B cell (primary cell): Measurements from ENCODE around the gene DPYD. TPM values are rescaled to one million over a fixed set of nuclear protein-coding genes. Genes with fewer than 3 reads are reported as not detected.

Experiments used
- ATAC-seq: fragments of 200-7000 bp; cut with Tn5 transposase; one replicate; pipeline ENCODE4 v1.10.0; 2021; ENCODE audit warnings: low read depth, mild to moderate bottlenecking, moderate number of reproducible peaks, moderate library complexity
- CTCF ChIA-PET: fragments of 350-600 bp; sonication (Branson Sonifier 250); formaldehyde crosslinking; loops from one replicate; lab custom pipeline; 2021; ENCODE audit warnings: antibody characterized with exemption, inconsistent platforms; lab: Charles Lee
- POLR2A ChIA-PET: fragments of 350-600 bp; sonication (Branson Sonifier 250); formaldehyde crosslinking; loops from one replicate; lab custom pipeline; 2021; ENCODE audit warnings: antibody characterized with exemption; lab: Charles Lee
- DNase-seq: peaks from one replicate; pipeline ENCODE4 v3.0.0; 2013
- H2AFZ ChIP-seq: 2 replicates; pipeline ENCODE4 v1.6.1; 2012; ENCODE audit warnings: mild to moderate bottlenecking, low read depth, low read length; ENCODE audit not compliant: insufficient read depth, poor library complexity, severe bottlenecking
- H3K27ac ChIP-seq, 2 donors: 1 replicate in 1 of 2; 2 replicates in 1 of 2; pipeline ENCODE4 v1.5.1; 2012 to 2013; ENCODE audit warnings: low read length in 2 of 2, mild to moderate bottlenecking in 2 of 2, moderate library complexity in 1 of 2
- H3K27me3 ChIP-seq, 4 experiments: fragments of 200-600 bp in 1 of 4; sonication (generic) in 1 of 4; replicated peaks in 1 of 4; 1 replicate in 2 of 4; 2 replicates in 2 of 4; pipeline versions ENCODE4 v1.6.1 to v1.7.0; 2013 to 2016; ENCODE audit warnings: low read length in 3 of 4, mild to moderate bottlenecking in 2 of 4, mixed read lengths in 1 of 4, moderate library complexity in 1 of 4; ENCODE audit not compliant: insufficient read depth in 4 of 4, control insufficient read depth in 3 of 4; ENCODE audit errors: control extremely low read depth in 1 of 4
- H3K36me3 ChIP-seq, 2 experiments: replicated peaks in 1 of 2; 1 replicate in 1 of 2; 2 replicates in 1 of 2; pipeline versions ENCODE4 v1.6.1 to v1.7.1; 2013; ENCODE audit warnings: low read length in 1 of 2; ENCODE audit not compliant: insufficient read depth in 2 of 2, control insufficient read depth in 1 of 2; ENCODE audit errors: control extremely low read depth in 1 of 2, extremely low read depth in 1 of 2
- H3K4me1 ChIP-seq, 2 donors: fragments of 200-600 bp in 1 of 2; sonication (generic) in 1 of 2; 1 replicate in 1 of 2; 2 replicates in 1 of 2; pipeline versions ENCODE4 v1.5.1 to v1.6.1; 2013 to 2017; ENCODE audit warnings: low read length in 2 of 2; ENCODE audit not compliant: control insufficient read depth in 2 of 2, insufficient read depth in 2 of 2
- H3K4me2 ChIP-seq: replicated peaks from 2 replicates; pipeline ENCODE3; 2012; ENCODE audit warnings: mild to moderate bottlenecking, low read depth, low read length; ENCODE audit not compliant: poor library complexity, severe bottlenecking
- H3K4me3 ChIP-seq, 5 experiments: fragments of 200-600 bp in 1 of 5; sonication (generic) in 1 of 5; 1 replicate in 3 of 5; 2 replicates in 2 of 5; pipeline versions ENCODE4 v1.5.1 to v1.7.0; 2011 to 2016; ENCODE audit warnings: low read length in 4 of 5, mild to moderate bottlenecking in 4 of 5, low read depth in 2 of 5, control low read depth in 1 of 5, moderate library complexity in 1 of 5; ENCODE audit not compliant: insufficient read depth in 1 of 5; ENCODE audit errors: control extremely low read depth in 1 of 5, extremely low read depth in 1 of 5
- H3K79me2 ChIP-seq: fragments of 200-600 bp; sonication (generic); one replicate; pipeline ENCODE4 v1.6.0; 2016; ENCODE audit warnings: low read length; ENCODE audit not compliant: control insufficient read depth, insufficient read depth
- H3K9ac ChIP-seq: fragments of 200-600 bp; sonication (generic); 2 replicates; pipeline ENCODE4 v1.6.1; 2017; ENCODE audit warnings: mild to moderate bottlenecking, low read length, moderate library complexity
- H3K9me3 ChIP-seq, 3 donors: one replicate each; pipeline versions ENCODE4 v1.6.1 to v1.7.1; 2013; ENCODE audit warnings: low read length in 2 of 3; ENCODE audit not compliant: control insufficient read depth in 2 of 3, insufficient read depth in 1 of 3; ENCODE audit errors: control extremely low read depth in 1 of 3
- H4K20me1 ChIP-seq: 2 replicates; pipeline ENCODE4 v1.6.0; 2012; ENCODE audit warnings: mild to moderate bottlenecking, low read length; ENCODE audit not compliant: insufficient read depth, control insufficient read depth, poor library complexity, severe bottlenecking
- H3K27ac Mint-ChIP-seq: one replicate; pipeline ENCODE4 v1.8.0; 2021; ENCODE audit warnings: mixed read lengths
- H3K27me3 Mint-ChIP-seq: one replicate; pipeline ENCODE4 v1.8.0; 2021; ENCODE audit warnings: mixed read lengths
- H3K4me1 Mint-ChIP-seq: one replicate; pipeline ENCODE4 v1.8.0; 2021; ENCODE audit warnings: mixed read lengths
- H3K4me3 Mint-ChIP-seq: one replicate; pipeline ENCODE4 v1.8.0; 2021; ENCODE audit warnings: mixed read lengths
- H3K9me3 Mint-ChIP-seq: one replicate; pipeline ENCODE4 v1.8.0; 2022; ENCODE audit warnings: mixed read lengths; ENCODE audit not compliant: insufficient read depth
- EZH2 ChIP-seq: IDR thresholded peaks from 2 replicates; pipeline ENCODE4 v1.6.1; 2012; ENCODE audit warnings: borderline replicate concordance, low read depth, mild to moderate bottlenecking, moderate library complexity, low read length; ENCODE audit not compliant: insufficient read depth, poor library complexity, severe bottlenecking
- WGBS: methylation state at CpG from one replicate; pipeline ENCODE4 v1.1.5; 2013; ENCODE audit warnings: missing lambda C conversion rate; ENCODE audit not compliant: insufficient coverage; 5-methylcytosine and 5-hydroxymethylcytosine counted together
- intact Hi-C: fragments of 100-400 bp; cut with micrococcal nuclease; formaldehyde crosslinking; loops from one replicate; pipeline ENCODE4 v1.10.0; 2022
- polyA plus RNA-seq: library from polyadenylated mRNA; depleted of rRNA; stranded (reverse); fragments of >200 nt; gene quantifications from 2 replicates; pipeline ENCODE4 v1.2.3, GENCODE V29; 2012
- total RNA-seq, 2 donors: library from RNA; stranded (reverse); fragments of 120-200 nt in 1 of 2; gene quantifications; 1 replicate in 1 of 2; 2 replicates in 1 of 2; pipeline versions ENCODE4 v1.2.3 to v1.2.4, GENCODE V29; 2013 to 2022
- TF ChIP-seq, protein P1 (sequence below): fragments of 200-600 bp; IDR thresholded peaks from one replicate; pipeline ENCODE4 v1.8.0; 2022; ENCODE audit warnings: antibody characterized with exemption, mild to moderate bottlenecking

DPYD gene
- total and polyA plus RNA-seq, 2 donors (not counting 1 experiment from before 2014, with no cell fraction given), result 4.2 to 19.0 TPM

- POLR2A ChIA-PET, result no interaction called here
- Histone ChIP-seq H3K27ac (no peak overlapping the region), H4K20me1 (no peaks in the 10 kb centered on the region), H3K27me3 (no peaks in the 10 kb centered on the region), H3K9ac (no peak overlapping the region), H3K79me2 (no peaks in the 10 kb centered on the region), H3K4me1 (no peaks in the 10 kb centered on the region), H2AFZ (no peak overlapping the region), H3K4me3 (no peak overlapping the region), H3K4me2 (no peak overlapping the region), H3K9me3 (no peaks in the 10 kb centered on the region), H3K36me3 (no peaks in the 10 kb centered on the region)
- no peak overlapping the region for H3K4me3 Mint-ChIP-seq
- no peak for DNase-seq
- ATAC-seq, result no peak
- no peaks in the 10 kb centered on the region for H3K4me1 Mint-ChIP-seq
- H3K27ac Mint-ChIP-seq, result no peak overlapping the region
- intact Hi-C loops, result no loop called here
- no peaks in the 10 kb centered on the region for H3K27me3 Mint-ChIP-seq
- 91% methylated on average over 2 of the region's 2 CpGs for WGBS
- TF ChIP-seq, protein P1, sequence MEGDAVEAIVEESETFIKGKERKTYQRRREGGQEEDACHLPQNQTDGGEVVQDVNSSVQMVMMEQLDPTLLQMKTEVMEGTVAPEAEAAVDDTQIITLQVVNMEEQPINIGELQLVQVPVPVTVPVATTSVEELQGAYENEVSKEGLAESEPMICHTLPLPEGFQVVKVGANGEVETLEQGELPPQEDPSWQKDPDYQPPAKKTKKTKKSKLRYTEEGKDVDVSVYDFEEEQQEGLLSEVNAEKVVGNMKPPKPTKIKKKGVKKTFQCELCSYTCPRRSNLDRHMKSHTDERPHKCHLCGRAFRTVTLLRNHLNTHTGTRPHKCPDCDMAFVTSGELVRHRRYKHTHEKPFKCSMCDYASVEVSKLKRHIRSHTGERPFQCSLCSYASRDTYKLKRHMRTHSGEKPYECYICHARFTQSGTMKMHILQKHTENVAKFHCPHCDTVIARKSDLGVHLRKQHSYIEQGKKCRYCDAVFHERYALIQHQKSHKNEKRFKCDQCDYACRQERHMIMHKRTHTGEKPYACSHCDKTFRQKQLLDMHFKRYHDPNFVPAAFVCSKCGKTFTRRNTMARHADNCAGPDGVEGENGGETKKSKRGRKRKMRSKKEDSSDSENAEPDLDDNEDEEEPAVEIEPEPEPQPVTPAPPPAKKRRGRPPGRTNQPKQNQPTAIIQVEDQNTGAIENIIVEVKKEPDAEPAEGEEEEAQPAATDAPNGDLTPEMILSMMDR, result no peak
- no peak for TF ChIP-seq EZH2
- CTCF ChIA-PET, result no interaction called here
- no peaks in the 10 kb centered on the region for H3K9me3 Mint-ChIP-seq
Observed at GRCh38 chr1:97538113-97538512, 382.7 kb downstream of the DPYD start.

DNA sequence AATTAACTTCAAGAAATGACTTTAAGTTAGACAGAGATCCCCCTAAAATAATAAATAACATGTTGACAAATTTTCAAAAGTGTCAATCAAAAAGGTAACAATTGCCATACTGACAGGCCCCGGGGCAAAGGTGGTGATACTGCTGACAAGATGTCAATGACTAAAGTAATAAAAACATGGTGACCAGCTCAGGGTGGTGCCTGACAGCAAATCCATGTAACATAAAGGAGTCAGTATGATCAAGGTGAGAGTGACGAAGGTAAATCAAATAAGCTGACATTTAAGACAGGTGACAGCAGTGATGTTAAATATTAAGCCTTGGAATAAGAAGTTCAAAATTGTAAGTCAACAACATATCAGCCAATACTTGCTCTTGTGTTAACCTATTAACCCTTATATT lies 387.5 kb downstream of the DPYD start:
- WGBS, result 83% methylated on average over 1 of the region's 2 CpGs

More for the DNA sequence above, 387.5 kb downstream of the DPYD start:
- DNase-seq (no peak), ATAC-seq (no peak)
- ChIA-PET CTCF (no interaction called here), POLR2A (no interaction called here)
- no peak overlapping the region for H3K4me2 ChIP-seq
- Mint-ChIP-seq H3K9me3 (no peaks in the 10 kb centered on the region), H3K27me3 (no peaks in the 10 kb centered on the region), H3K4me1 (no peaks in the 10 kb centered on the region), H3K4me3 (no peak overlapping the region), H3K27ac (no peak overlapping the region)
- no peaks in the 10 kb centered on the region for H3K36me3 ChIP-seq
- H3K79me2 ChIP-seq, result no peaks in the 10 kb centered on the region
- no peaks in the 10 kb centered on the region for H3K9me3 ChIP-seq
- no peaks in the 10 kb centered on the region for H4K20me1 ChIP-seq
- no peaks in the 10 kb centered on the region for H3K4me1 ChIP-seq
- no peak overlapping the region for H3K27ac ChIP-seq
- H3K27me3 ChIP-seq, result no peaks in the 10 kb centered on the region
- H3K9ac ChIP-seq, result no peak overlapping the region
- no peak overlapping the region for H3K4me3 ChIP-seq
- TF ChIP-seq EZH2, result no peak
- TF ChIP-seq, protein P1, result no peak
- no peak overlapping the region for H2AFZ ChIP-seq
- intact Hi-C loops, result no loop called here
